ENCODE results near the gene NDUFAF8.

NDUFAF8 gene

DNA sequence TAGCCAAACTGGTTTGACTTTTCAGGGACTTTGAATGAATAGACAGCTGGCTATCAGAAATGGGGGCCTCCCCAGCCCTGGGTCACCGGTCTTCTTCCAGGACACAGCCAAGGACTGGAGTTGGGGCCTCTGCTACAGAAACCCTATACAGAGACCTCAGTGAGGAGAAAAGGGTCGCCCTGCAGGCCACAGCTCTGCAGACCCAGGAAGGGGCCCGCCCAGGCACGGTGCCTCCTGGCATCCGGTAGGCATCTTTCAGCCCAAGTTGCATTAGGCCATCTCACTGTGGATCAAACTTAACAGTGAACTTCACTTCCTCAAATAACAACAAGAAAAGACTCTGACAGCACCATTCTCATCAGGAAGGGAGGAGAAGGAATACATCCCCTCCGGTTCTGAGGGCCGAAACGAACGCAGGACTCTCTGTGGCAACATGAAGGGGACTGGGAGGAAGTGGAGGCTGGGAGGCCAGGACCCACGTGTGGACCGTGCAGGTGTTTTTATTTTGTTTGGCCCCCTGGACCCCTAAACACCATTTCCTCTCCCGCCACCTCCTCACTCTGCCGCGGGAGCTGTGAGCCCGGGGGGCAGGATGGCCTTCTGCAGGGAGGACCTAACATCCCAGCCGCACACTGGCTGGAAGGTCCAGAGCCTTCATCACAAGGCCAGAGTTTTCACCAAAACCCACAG is 48.8 kb downstream of the NDUFAF8 start:
- no peaks in the 10 kb centered on the region for H3K9me3 ChIP-seq (ENCODE audit: severe bottlenecking)
- no peaks in the 10 kb centered on the region for H3K27me3 ChIP-seq (ENCODE audit: insufficient read depth, poor library complexity, severe bottlenecking)
- H3K4me1 ChIP-seq (ENCODE audit: insufficient read depth, poor library complexity, severe bottlenecking): peaks cover 4% of the 10 kb centered on the region
- no peak overlapping the region for H3K27ac ChIP-seq (ENCODE audit: poor library complexity, severe bottlenecking)
- no peak for DNase-seq (ENCODE audit: low spot score)
- no peak overlapping the region for H3K4me3 ChIP-seq (ENCODE audit: severe bottlenecking)
- peaks cover 48% of the 10 kb centered on the region for H3K36me3 ChIP-seq (ENCODE audit: low read depth)
- no peak for ATAC-seq (ENCODE audit: low read depth)
- TF ChIP-seq, protein P1, sequence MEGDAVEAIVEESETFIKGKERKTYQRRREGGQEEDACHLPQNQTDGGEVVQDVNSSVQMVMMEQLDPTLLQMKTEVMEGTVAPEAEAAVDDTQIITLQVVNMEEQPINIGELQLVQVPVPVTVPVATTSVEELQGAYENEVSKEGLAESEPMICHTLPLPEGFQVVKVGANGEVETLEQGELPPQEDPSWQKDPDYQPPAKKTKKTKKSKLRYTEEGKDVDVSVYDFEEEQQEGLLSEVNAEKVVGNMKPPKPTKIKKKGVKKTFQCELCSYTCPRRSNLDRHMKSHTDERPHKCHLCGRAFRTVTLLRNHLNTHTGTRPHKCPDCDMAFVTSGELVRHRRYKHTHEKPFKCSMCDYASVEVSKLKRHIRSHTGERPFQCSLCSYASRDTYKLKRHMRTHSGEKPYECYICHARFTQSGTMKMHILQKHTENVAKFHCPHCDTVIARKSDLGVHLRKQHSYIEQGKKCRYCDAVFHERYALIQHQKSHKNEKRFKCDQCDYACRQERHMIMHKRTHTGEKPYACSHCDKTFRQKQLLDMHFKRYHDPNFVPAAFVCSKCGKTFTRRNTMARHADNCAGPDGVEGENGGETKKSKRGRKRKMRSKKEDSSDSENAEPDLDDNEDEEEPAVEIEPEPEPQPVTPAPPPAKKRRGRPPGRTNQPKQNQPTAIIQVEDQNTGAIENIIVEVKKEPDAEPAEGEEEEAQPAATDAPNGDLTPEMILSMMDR (IDR thresholded peaks at IDR 0.05; ENCODE audit: poor library complexity, severe bottlenecking): no peak

DNA sequence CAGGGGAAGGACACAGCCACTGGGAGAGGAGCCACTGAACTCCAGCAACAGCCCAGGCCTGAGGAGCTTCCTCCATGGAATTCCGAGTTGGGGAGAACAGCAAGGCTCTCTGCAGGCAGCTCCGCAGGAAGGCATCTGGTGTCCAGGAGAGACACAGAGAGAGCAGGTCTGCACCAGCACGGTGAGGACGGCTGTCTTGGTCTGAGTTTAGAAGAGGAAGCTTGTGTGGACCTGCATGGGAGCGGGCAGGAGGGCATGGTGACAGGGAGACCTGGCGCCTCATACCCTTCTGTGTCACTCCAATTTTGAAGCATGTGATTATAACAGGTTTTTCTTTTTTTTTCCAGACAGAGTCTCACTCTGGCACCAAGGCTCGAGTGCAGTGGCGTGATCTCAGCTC is 49.6 kb downstream of the NDUFAF8 start:
- DNase-seq (ENCODE audit: low spot score) (no peak), ATAC-seq (ENCODE audit: low read depth) (no peak)
- Histone ChIP-seq H3K9me3 (ENCODE audit: severe bottlenecking) (no peaks in the 10 kb centered on the region), H3K4me1 (ENCODE audit: insufficient read depth, poor library complexity, severe bottlenecking) (peaks cover 6% of the 10 kb centered on the region), H3K36me3 (ENCODE audit: low read depth) (peaks cover 44% of the 10 kb centered on the region), H3K4me3 (ENCODE audit: severe bottlenecking) (no peak overlapping the region), H3K27ac (ENCODE audit: poor library complexity, severe bottlenecking) (no peak overlapping the region), H3K27me3 (ENCODE audit: insufficient read depth, poor library complexity, severe bottlenecking) (no peaks in the 10 kb centered on the region)
- TF ChIP-seq, protein P1 (IDR thresholded peaks at IDR 0.05; ENCODE audit: poor library complexity, severe bottlenecking): no peak

DNA sequence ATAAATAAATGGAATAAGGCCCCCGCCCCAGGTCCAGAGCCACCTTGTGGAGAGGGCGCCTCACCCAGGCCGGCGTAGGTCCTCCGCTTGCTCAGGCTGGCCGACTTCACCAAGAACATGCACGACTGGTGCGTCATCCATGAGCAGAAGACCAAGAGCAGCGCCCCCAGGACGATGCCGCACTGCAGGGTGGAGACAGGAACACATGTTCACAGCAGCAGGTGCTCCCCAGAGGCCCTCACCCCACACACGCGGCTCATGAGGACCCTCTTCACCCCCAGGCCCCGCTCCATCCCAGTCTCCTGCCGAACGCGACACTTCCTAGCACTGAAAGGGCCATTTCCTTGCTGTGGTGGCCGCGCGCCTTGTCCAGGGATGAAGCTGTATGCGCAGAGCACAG is 50.5 kb downstream of the NDUFAF8 start:
- peaks cover 36% of the 10 kb centered on the region for H3K36me3 ChIP-seq (ENCODE audit: low read depth)
- TF ChIP-seq, protein P1 (IDR thresholded peaks at IDR 0.05; ENCODE audit: poor library complexity, severe bottlenecking): no peak
- H3K27ac ChIP-seq (ENCODE audit: poor library complexity, severe bottlenecking): no peak overlapping the region
- ATAC-seq (ENCODE audit: low read depth) (no peak), DNase-seq (ENCODE audit: low spot score) (no peak)
- H3K4me3 ChIP-seq (ENCODE audit: severe bottlenecking): no peak overlapping the region
- H3K27me3 ChIP-seq (ENCODE audit: insufficient read depth, poor library complexity, severe bottlenecking): no peaks in the 10 kb centered on the region
- no peaks in the 10 kb centered on the region for H3K9me3 ChIP-seq (ENCODE audit: severe bottlenecking)
- peaks cover 11% of the 10 kb centered on the region for H3K4me1 ChIP-seq (ENCODE audit: insufficient read depth, poor library complexity, severe bottlenecking)

DNA sequence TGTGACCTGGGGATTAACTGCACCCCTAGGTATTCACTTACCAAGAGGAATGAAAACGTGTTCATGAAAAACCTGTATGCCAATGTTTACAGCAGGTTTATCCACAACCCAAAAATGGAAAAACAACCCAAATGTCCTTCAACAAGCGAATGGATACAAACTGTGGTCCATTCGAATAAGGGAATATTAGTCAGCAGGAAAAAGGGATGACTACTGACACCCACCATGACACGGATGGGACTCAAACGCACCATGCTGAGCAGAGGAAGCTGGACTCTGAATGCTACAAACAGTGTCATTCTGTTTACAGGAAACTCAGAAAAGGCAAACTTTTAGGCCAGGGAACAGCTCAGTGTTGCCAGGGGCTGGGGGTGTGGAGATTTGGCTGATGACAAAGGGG is 51.1 kb downstream of the NDUFAF8 start:
- Histone ChIP-seq H3K27me3 (ENCODE audit: insufficient read depth, poor library complexity, severe bottlenecking) (no peaks in the 10 kb centered on the region), H3K9me3 (ENCODE audit: severe bottlenecking) (no peaks in the 10 kb centered on the region), H3K36me3 (ENCODE audit: low read depth) (peaks cover 30% of the 10 kb centered on the region), H3K27ac (ENCODE audit: poor library complexity, severe bottlenecking) (no peak overlapping the region), H3K4me3 (ENCODE audit: severe bottlenecking) (no peak overlapping the region), H3K4me1 (ENCODE audit: insufficient read depth, poor library complexity, severe bottlenecking) (peaks cover 11% of the 10 kb centered on the region)
- no peak for DNase-seq (ENCODE audit: low spot score)
- TF ChIP-seq, protein P1 (IDR thresholded peaks at IDR 0.05; ENCODE audit: poor library complexity, severe bottlenecking): no peak
- no peak for ATAC-seq (ENCODE audit: low read depth)

All from RWPE2 (cell line).